K562 (cell line): ENCODE results near the gene AFF1.

Experiments used
- CBX2 ChIP-seq: fragments of 200-600 bp; sonication (generic); IDR thresholded peaks from one replicate; pipeline ENCODE4 v1.6.1; 2012; ENCODE audit warnings: mild to moderate bottlenecking, low read length, inconsistent platforms; ENCODE audit not compliant: insufficient read depth, poor library complexity, severe bottlenecking
- CREB1 ChIP-seq, 2 experiments: sonication (generic) in 1 of 2; formaldehyde crosslinking in 1 of 2; IDR thresholded peaks; 2 replicates each; pipeline versions ENCODE4 v1.6.1 to v1.8.0; 2012 to 2022; ENCODE audit warnings: inconsistent platforms in 1 of 2, mild to moderate bottlenecking in 1 of 2, missing genetic modification reagents in 1 of 2, moderate library complexity in 1 of 2
- CTCF ChIP-seq, 3 experiments: IDR thresholded peaks in 2 of 3; conservative IDR thresholded peaks in 1 of 3; 2 replicates each; pipeline ENCODE4 v1.5.1; 2011 to 2012; ENCODE audit warnings: low read length in 3 of 3, mild to moderate bottlenecking in 3 of 3, control low read depth in 2 of 3, improper control_type of control experiment in 1 of 3, inconsistent platforms in 1 of 3, low read depth in 1 of 3, mixed read lengths in 1 of 3, moderate library complexity in 1 of 3; ENCODE audit not compliant: insufficient read depth in 2 of 3
- NEUROD1 ChIP-seq: fragments of 150-350 bp; IDR thresholded peaks from 2 replicates; pipeline ENCODE4 v1.6.1; 2014; ENCODE audit warnings: borderline replicate concordance, low read length, low read depth; ENCODE audit not compliant: partially characterized antibody
- NFIC ChIP-seq: fragments of 450-650 bp; IDR thresholded peaks from 2 replicates; pipeline ENCODE4 v1.6.1; 2017; ENCODE audit warnings: mild to moderate bottlenecking, inconsistent platforms
- NRF1 ChIP-seq, 2 experiments: fragments of 450-650 bp; IDR thresholded peaks in 1 of 2; conservative IDR thresholded peaks in 1 of 2; 2 replicates each; pipeline ENCODE4 v1.6.1; 2014; ENCODE audit warnings: mild to moderate bottlenecking in 2 of 2
- TAF7 ChIP-seq: fragments of 450-650 bp; IDR thresholded peaks from 2 replicates; pipeline ENCODE4 v1.6.1; 2016; ENCODE audit warnings: missing genetic modification characterization, missing compliant biosample characterization
- USF1 ChIP-seq: sonication (generic); formaldehyde crosslinking; IDR thresholded peaks from 2 replicates; pipeline ENCODE4 v1.9.0; 2022; ENCODE audit warnings: mild to moderate bottlenecking, missing genetic modification reagents
- ZBTB34 ChIP-seq: fragments of 250-450 bp; sonication (Bioruptor Pico); IDR thresholded peaks from 2 replicates; pipeline ENCODE4 v1.8.0; 2021; ENCODE audit warnings: mild to moderate bottlenecking, moderate library complexity

GRCh38 chr4:86975927-86976326 is 41.1 kb downstream of the AFF1 start:
- TF ChIP-seq NRF1 (conservative IDR thresholded peaks at IDR 0.05 in 1 of 2, IDR thresholded peaks at IDR 0.05 in 1 of 2) (no peak), ZBTB34 (CRISPR knock-in tag) (no peak), NEUROD1 (no peak), CTCF (IDR thresholded peaks at IDR 0.05 in 2 of 3, conservative IDR thresholded peaks at IDR 0.05 in 1 of 3; ENCODE audit: insufficient read depth in 2 of 3, low read depth in 1 of 3, low read length in 3 of 3) (no peak), CBX2 (no peak), USF1 (no peak), NFIC (no peak), TAF7 (tag) (no peak), CREB1 (IDR thresholded peaks at IDR 0.05) (no peak), CREB1 (CRISPR knock-in tag; IDR thresholded peaks at IDR 0.05) (no peak)
